Stimulated activated CD8-positive, alpha-beta memory T cell treated with anti-CD3 and anti-CD28 coated beads, Interleukin-7, amount 100 ng/mL, for 4 hours (primary cell): ENCODE measurements around the gene PHF21A.
"Not testable (repeated sequence)": the region's sequence is repeated elsewhere in the genome, so short reads cannot be mapped to it uniquely, and the experiment has no call there.

ENCODE experiments used
- DNase-seq, 2 donors: peaks; one replicate each; pipeline ENCODE4 v3.0.0-alpha.2; 2020; ENCODE audit warnings: low read depth in 2 of 2

PHF21A gene

GRCh38 chr11:45983471-45983845 is 137.8 kb downstream of the PHF21A start:
- no peak for DNase-seq

- no peak for DNase-seq
These were observed 138.4 kb downstream of the PHF21A start for GRCh38 chr11:45982656-45983470.

- DNase-seq, result not testable (repeated sequence)
These were observed 139.4 kb downstream of the PHF21A start for GRCh38 chr11:45981826-45982225.

- no peak for DNase-seq
These were observed 146.4 kb downstream of the PHF21A start for GRCh38 chr11:45974806-45975205.

DNA sequence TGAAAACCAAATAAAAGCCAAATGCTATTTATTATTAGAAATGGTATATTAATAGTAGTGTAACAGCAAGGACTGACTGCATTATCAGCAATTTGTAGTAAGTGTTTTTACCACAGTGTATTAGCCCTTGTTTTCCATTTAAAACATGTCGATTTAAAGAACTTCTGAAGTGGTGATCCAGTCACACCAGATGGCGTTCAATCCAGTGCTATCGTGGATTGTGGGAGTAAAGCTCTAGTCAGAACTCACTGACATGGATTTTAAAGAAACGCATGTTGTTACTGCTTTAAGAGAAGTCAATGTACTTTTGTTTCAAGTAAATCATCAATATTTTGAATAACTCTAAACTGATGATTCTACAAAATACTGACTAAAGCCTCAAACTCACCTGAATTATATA is 147.7 kb downstream of the PHF21A start:
- DNase-seq, result no peak

DNA sequence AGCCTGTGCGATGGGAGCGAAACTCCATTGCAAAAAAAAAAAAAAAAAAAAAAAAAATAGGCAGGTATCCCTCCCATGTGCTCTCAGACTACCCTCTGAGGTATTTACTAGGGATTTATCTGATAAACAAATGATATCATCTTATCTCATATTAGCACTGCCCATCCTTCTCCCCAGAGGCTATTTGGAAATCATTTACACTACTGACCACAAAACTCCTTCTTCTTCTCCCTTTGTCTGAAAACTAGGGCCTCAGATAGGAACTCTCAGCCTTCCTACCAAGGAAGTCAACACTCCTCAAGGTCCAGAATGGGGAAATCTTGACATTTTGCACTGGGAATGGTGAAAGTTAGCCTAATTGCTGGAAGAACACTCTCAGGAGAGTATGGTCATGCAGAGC is 152.4 kb downstream of the PHF21A start:
- no peak for DNase-seq

DNA sequence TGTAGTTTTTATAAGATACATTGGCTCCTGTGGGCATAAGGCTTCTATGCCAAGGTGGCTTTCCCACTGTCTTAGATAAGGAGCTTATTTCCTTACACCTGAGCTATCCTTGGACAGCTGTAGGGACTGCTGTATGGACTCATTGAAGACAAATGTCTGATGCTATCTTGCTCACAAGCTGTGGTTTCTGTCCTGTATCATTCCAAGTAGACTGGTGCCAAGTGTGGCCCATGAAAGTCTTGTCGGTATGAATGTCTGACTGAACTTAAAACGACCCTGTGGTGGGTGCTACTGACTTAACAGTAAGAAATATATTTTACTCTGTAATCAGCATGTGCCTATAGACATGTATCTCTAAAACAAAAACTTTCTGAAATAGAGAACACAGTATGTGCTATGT is 153.7 kb downstream of the PHF21A start:
- no peak for DNase-seq

DNA sequence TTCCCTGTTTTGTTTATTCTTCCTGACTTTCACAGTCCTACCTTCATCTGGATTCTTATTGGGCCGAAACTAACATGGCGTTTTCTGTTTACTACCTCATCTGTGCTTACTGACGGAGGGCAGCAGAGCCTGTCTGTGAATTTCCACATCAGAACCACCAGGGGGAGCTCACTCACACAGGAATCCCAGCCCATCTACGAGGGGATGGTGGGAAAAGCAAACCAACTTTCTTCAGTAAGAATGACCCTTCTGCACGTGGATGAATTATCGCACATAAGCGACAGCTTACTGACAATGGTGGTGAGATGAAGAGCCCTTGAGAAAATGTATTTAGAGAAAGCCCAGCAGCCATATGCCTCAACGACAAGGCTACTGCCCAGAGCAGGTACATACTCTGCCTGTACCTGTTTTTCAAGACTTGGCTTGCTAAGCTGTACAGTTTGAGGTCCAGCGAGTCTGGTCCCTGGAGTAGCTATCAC is 156.3 kb downstream of the PHF21A start:
- DNase-seq, result peak; percentile 26 to 31

DNA sequence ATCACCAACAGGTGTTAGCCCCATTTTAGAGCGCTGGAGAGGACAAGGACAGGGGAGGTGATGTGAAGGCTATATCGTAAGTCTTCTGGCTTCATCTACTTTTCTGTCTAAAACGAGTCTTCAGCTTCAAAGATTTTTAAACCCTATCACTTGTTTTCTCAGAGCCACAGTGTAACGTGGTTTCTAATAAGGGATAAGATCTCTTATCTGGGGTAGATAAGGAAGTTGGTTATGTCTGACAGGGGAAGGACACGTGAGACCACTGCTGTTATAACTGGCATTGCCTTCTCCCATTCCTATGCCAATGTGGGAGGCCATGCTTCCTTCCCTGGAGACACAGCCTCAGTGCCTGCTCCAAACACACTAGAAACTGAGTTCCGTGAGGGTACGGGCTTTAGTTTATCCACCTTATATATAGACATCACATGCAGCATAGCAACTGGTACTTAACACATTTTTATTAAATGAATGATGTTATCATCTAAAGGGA is 159.5 kb downstream of the PHF21A start:
- DNase-seq, result no peak

DNA sequence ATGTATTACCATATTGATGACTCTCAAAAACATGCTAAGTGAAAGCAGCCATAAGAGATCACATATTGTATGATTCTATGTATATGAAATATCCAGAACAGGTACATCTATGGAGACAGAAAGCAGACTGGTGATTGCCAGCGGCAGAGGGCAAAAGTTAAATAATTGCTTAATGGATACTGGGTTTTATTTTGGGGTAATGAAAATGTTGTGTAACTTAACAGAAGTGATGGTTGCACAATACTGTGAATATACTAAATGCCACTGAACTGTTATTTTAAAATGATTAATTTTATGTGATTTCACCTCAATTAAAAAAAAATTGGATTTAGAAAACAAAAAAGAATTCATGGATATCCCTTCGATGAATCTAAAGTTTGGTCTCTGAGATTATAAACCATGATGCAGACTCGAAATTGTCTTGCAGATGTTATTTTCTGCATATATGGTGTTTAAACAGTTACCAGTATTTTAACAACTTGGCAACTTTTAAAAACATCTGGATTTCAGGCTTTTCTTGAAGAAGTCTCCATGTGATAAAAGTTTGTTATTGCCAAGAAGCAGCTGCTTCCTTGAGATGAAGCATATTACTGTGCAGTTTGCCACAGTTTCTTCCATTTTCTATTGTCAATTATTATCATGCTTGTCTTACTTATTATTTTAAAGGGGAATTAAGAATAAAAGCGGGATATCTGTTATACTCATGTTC is 160.7 kb downstream of the PHF21A start:
- DNase-seq, result no peak

GRCh38 chr11:45959851-45960250 is 161.4 kb downstream of the PHF21A start:
- no peak for DNase-seq

DNA sequence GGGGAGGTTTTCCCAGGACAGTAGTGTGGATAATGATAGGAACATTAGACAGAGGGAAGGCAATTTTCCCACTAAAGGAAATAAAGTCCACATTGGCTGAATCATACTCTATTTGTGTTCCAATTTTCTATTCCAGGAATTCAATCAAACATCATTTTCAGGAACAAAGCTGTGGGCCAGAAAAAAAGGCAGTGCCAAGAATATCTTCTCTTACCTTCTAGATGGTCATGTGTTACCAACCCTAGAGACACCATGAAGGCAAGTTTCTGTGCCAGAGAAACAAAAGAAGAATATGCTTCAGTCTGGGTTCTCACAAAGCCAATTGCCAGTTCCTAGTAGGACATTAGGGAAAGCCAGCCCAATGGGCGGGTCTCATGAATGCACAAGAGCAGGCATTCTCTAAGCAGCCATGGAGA is 171.3 kb downstream of the PHF21A start:
- no peak for DNase-seq

- no peak for DNase-seq
These were observed 172.9 kb downstream of the PHF21A start for GRCh38 chr11:45948356-45948755.

- no peak for DNase-seq
These were observed 173.4 kb downstream of the PHF21A start for GRCh38 chr11:45947885-45948284.

- no peak for DNase-seq
These were observed 175.8 kb downstream of the PHF21A start for GRCh38 chr11:45945397-45945999.

GRCh38 chr11:45942381-45942780 is 178.9 kb downstream of the PHF21A start:
- DNase-seq, result no peak

DNA sequence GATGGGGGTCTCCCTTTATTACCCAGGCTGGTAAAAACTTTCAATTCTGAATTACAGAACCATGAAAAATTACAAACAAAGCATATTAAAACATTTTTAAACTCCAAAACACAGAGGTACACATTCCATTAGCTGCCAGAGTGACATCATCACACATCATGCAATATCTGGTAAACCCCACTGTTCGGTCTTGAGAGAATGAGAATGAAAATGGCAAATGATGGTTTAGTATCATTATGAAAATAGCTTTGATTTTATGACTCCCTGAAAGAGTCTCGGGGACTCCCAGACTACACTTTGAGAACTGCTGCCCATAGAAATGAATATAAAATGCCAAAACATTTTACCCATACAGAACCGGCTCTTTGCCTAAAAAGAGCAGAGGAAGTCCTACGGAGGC is 180.0 kb downstream of the PHF21A start:
- DNase-seq, result no peak

DNA sequence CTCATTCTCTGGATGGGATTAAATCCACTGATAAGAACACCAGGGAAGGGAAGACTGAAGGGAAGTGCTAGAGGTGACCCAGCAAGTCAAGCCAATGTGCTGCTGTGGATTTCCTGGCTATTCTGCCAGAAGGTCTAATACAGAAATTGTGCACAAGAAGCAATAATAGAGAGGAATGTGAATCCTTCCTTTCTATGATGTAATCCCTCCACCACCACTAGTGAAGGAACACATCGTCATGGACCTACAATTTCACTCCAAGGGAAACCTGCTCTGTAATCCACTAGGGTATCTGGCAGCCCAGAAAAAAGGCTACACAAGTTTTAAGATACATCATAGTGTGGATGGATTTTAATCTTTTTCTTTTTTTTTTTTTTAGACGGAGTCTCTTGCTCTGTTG is 181.4 kb downstream of the PHF21A start:
- no peak for DNase-seq

DNA sequence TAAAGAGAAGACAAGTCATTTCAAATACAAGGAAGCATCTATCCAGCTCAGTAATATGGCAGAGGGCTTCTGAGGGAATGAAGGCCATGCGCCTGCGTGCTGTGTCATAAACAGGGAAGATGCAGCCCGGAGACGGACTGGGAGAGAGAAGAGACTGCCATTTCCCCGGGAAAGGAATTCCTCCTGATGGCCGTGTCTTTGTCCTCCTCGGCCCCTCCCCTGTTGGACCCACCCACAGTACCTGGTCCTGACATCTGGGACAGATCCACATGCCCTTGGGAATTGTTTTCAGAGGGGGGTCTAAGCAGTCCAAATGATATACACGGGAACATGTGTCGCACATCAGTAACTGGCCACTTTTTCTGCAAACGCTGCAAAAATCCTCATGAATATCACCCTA is 183.3 kb downstream of the PHF21A start:
- DNase-seq, result no peak

DNA sequence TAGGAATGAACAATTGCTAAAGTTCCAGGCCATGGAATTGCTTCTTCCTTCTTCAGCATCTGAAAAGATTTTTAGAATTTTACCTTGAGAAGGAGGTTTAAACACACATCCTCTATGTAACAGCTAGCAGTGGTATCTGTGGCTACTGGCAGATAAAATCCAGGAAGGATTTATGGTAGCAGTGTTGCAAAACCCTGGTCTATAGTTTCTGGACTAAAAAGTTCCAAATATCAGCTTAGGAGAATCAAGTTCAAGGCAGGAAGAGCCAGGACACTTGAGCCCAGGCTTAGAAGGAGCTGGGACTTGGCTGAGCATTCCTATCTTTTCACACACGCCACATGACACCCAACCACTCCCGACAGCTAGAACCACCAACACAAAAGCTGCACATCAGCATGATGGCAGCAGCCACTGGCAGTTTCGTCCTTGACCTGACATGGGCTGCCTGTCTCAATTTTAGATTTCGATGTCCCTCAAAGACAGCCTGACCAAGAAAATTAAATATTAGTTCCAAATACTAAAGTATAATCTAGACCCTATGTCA is 184.7 kb downstream of the PHF21A start:
- no peak for DNase-seq

DNA sequence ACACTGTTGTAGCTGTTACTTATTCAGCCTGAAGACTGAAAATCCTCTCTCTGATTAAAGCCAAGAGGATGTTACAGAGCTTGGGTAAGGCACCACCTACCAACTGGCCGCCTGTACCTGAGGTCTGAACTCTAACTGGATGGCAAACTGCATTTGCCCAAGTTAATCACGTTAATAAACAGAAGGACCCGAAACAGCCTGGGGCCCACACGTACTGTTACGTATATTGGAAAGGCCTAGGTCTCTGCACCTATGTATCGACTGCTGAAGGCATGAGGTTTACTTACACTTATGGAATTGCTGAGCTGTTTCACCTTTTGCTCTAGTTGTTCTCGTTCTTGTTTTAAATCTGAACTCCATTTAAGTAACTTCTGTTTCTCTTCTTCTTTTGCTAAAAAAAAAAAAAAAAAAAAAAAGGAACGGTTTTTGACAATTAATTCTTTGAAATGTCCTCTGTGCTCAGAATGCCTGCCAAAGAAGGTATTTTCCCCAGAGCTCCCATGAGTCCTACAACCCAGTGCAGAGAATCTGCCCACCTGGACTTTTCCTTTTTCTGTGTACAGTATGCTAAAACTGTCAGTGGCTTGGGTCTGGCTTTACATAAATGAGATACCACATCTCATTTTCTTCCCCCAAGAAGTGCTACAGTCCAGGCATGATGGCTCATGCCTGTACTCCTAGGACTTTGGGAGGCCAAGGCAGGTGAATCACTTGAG is 185.7 kb downstream of the PHF21A start:
- no peak for DNase-seq
